ENCODE results near the gene ARMC9. TPM values are rescaled to one million over a fixed set of nuclear protein-coding genes. Genes with fewer than 3 reads are reported as not detected.
"Not testable (repeated sequence)": the region's sequence is repeated elsewhere in the genome, so short reads cannot be mapped to it uniquely, and the experiment has no call there.

ARMC9 gene
- total RNA-seq, 4 donors from 2014 or later = 16.8 to 47.6 (median 39.3) TPM

DNA sequence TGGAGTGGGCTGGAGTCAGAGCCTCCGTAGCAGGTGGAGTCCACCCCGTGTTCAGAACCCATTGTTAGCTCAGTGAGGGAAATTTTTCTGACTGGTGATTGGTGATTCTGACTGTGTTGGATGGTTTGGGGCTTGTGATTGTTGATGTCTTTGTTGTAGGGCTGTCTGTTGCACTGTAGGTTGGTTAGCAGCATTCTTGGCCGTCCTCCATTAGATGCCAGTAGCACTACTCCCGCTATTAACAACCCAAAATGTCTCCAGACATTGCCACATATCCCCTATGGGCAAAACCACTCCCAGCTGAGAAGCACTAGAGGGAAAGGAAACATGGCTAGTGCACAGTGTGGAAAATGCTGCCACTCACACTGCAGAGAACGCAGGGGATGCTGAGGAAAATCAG is 51.7 kb downstream of the ARMC9 start:
- Histone ChIP-seq H3K9me3 (no peaks in the 10 kb centered on the region), H3K27me3 (no peaks in the 10 kb centered on the region), H3K36me3 (no peaks in the 10 kb centered on the region), H3K4me1 (no peaks in the 10 kb centered on the region), H3K27ac (no peak overlapping the region), H3K4me3 (no peak overlapping the region)
- no peak for TF ChIP-seq POLR2A (IDR thresholded peaks at IDR 0.05)
- TF ChIP-seq, protein P1, sequence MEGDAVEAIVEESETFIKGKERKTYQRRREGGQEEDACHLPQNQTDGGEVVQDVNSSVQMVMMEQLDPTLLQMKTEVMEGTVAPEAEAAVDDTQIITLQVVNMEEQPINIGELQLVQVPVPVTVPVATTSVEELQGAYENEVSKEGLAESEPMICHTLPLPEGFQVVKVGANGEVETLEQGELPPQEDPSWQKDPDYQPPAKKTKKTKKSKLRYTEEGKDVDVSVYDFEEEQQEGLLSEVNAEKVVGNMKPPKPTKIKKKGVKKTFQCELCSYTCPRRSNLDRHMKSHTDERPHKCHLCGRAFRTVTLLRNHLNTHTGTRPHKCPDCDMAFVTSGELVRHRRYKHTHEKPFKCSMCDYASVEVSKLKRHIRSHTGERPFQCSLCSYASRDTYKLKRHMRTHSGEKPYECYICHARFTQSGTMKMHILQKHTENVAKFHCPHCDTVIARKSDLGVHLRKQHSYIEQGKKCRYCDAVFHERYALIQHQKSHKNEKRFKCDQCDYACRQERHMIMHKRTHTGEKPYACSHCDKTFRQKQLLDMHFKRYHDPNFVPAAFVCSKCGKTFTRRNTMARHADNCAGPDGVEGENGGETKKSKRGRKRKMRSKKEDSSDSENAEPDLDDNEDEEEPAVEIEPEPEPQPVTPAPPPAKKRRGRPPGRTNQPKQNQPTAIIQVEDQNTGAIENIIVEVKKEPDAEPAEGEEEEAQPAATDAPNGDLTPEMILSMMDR (IDR thresholded peaks at IDR 0.05) = no peak
- no peak for DNase-seq
- intact Hi-C loops (cut with DNase I; ENCODE audit: low total_unique reads) = no loop called here

DNA sequence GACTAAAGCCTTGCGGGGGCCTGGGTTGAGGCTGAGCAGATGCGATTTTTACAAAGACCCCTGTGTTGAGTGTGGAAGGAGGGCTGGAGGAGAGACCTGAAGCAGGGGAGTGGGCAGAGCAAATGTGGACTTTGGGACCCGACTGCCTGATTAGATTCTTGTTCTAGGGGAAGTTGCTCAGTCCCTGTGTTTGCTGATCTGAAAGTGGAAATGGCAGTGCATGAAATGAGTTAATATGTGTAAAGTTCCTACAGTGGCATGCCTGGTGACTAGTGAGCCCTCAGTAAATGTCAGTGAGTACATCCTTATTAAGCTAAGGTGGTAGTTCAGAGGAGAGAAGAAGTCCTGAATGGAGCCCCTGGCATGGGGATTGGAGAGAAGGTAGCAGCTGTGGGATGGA is 52.3 kb downstream of the ARMC9 start:
- Histone ChIP-seq H3K4me1 (no peaks in the 10 kb centered on the region), H3K27ac (no peak overlapping the region), H3K4me3 (no peak overlapping the region), H3K36me3 (no peaks in the 10 kb centered on the region), H3K27me3 (no peaks in the 10 kb centered on the region), H3K9me3 (no peaks in the 10 kb centered on the region)
- DNase-seq = no peak
- TF ChIP-seq, protein P1 (IDR thresholded peaks at IDR 0.05) = no peak
- TF ChIP-seq POLR2A (IDR thresholded peaks at IDR 0.05) = no peak
- intact Hi-C loops (cut with DNase I; ENCODE audit: low total_unique reads) = no loop called here

DNA sequence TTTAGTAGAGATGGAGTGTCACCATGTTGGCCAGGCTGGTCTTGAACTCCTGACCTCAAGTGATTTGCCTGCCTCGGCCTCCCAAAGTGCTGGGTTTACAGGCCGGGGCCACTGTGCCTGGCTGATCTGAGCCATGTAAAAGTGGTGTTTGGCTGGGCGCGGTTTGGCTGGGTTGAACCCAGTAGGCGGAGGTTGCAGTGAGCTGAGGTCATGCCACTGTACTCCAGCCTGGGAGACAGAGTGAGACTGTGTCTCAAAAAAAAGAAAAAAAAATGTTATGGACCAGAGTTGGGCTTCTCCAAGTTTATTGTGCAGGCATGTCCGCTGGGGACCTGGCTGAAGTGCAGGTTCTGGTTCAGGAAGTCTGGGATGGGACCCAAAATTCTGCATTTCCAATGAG is 54.9 kb downstream of the ARMC9 start:
- not testable (repeated sequence) for H3K36me3 ChIP-seq, H3K27ac ChIP-seq

DNA sequence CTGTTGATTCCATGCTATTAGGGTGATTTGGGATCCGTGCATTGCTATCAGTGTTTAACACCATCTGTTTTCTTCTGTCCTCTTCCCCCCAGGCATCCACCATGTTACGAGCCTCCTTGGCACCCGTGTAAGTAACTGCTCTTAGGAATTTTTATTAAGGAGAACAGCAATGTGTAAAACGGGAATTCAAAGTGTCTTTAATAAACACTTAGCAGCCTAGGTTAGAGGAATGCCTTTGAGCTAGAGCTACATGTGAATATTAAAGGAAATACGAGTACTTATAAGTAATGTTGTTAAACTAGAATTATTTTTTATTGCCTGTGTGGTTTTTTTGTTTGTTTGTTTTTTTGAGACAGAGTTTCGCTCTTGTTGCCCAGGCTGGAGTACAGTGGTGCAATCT is 58.1 kb downstream of the ARMC9 start:
- DNase-seq = no peak
- Histone ChIP-seq H3K4me3 (no peak overlapping the region), H3K36me3 (no peaks in the 10 kb centered on the region), H3K9me3 (no peaks in the 10 kb centered on the region), H3K27me3 (no peaks in the 10 kb centered on the region), H3K4me1 (no peaks in the 10 kb centered on the region), H3K27ac (no peak overlapping the region)
- no peak for TF ChIP-seq POLR2A (IDR thresholded peaks at IDR 0.05)
- TF ChIP-seq, protein P1 (IDR thresholded peaks at IDR 0.05) = no peak
- intact Hi-C loops (cut with DNase I; ENCODE audit: low total_unique reads) = no loop called here

More for the DNA sequence above, 54.9 kb downstream of the ARMC9 start:
- H3K4me1 ChIP-seq; H3K4me3 ChIP-seq; DNase-seq; H3K9me3 ChIP-seq; H3K27me3 ChIP-seq; intact Hi-C loops (cut with DNase I; ENCODE audit: low total_unique reads): not testable (repeated sequence)

DNA sequence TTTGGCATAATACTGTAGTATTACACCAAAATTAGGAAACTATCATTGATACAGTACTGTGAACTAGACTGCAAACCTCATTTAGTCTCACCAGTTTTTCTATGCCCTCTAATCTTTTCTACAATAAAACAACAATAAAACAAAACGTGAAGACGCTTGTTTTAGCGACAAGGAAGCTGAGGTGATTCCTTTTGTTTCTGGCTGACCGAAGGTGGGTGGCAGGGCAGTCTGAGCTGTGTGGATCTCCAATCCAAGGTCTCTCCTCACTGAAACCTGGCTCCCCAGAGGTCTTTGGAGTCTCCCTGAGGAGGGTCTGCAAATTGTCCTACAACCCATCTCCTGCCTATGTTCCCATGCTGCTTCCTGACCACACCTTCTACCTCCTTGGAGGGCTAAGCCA is 59.3 kb downstream of the ARMC9 start:
- TF ChIP-seq, protein P1 (IDR thresholded peaks at IDR 0.05) = no peak
- TF ChIP-seq POLR2A (IDR thresholded peaks at IDR 0.05) = no peak
- H3K4me1 ChIP-seq = no peaks in the 10 kb centered on the region
- H3K27me3 ChIP-seq = no peaks in the 10 kb centered on the region
- H3K27ac ChIP-seq = no peak overlapping the region
- H3K9me3 ChIP-seq = no peaks in the 10 kb centered on the region
- DNase-seq = no peak
- intact Hi-C loops (cut with DNase I; ENCODE audit: low total_unique reads) = no loop called here
- H3K36me3 ChIP-seq = no peaks in the 10 kb centered on the region
- no peak overlapping the region for H3K4me3 ChIP-seq

DNA sequence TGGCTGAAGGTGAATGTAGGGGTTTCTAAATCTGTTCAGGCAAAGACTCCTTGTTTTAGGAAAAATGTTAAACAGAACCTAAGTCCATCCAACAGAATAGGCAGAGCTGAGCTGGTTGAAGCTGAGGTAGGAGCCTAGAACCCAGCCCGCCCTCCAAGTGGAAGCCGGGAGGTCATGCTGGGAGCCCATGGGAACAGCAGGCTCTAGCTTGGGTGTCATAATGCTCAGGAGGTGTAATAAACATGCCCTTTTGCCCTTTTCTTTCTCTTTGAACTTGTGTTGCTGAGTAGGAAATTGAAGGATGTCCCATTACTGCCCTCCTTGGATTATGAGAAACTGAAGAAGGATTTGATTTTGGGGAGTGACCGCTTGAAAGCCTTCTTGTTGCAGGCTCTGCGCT is 60.3 kb downstream of the ARMC9 start:
- Histone ChIP-seq H3K4me1 (no peaks in the 10 kb centered on the region), H3K27ac (no peak overlapping the region), H3K9me3 (no peaks in the 10 kb centered on the region), H3K4me3 (no peak overlapping the region), H3K27me3 (no peaks in the 10 kb centered on the region), H3K36me3 (no peaks in the 10 kb centered on the region)
- DNase-seq = no peak
- TF ChIP-seq, protein P1 (IDR thresholded peaks at IDR 0.05) = no peak
- no peak for TF ChIP-seq POLR2A (IDR thresholded peaks at IDR 0.05)
- intact Hi-C loops (cut with DNase I; ENCODE audit: low total_unique reads) = no loop called here

Measured in uterus (tissue), 4 donors.